ENCODE measurements around the gene ENKUR.
A peak's percentile ranks its signal among the peaks of the same experiment; 100 is the strongest.

Gene ENKUR

DNA sequence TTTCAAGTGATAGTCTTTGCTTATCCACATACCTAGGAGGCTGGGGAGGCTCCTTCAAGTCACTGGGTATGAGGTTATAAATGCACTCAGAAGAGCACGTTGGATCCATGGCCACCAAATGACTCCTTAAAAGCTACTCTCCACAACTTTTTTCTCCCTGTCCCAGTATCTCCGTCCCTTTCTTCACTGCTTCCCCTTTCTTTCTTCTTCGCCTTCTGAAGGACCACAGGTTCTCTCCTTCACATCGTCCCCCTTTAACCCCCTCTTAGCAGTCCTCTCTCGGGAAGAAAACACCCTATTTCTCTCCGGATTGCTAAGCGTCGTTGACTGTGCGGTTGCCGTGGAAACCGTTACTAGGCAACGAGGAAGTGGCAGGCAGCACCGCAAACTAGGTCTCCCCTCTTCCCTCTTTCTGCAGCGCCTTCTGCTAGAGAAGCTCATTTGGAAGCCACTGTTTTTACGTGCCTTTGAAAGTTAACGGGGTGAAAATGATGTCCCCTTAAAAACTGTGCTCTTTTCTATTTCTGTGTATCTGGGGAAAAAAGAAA, at the start of gene ENKUR:
Gene ENKUR (minus strand): TSS at position 331 of the 548 bp plus-strand sequence. CDS start 222 bp downstream, at position 109.
- DNase-seq (ENCODE audit: low read depth), result peak; percentile 67

GRCh38 chr10:25064401-25064800, 48.4 kb upstream of the ENKUR start:
- no peak for DNase-seq (ENCODE audit: low read depth)

GRCh38 chr10:25063644-25064043, 47.7 kb upstream of the ENKUR start:
- no peak for DNase-seq (ENCODE audit: low read depth)

DNA sequence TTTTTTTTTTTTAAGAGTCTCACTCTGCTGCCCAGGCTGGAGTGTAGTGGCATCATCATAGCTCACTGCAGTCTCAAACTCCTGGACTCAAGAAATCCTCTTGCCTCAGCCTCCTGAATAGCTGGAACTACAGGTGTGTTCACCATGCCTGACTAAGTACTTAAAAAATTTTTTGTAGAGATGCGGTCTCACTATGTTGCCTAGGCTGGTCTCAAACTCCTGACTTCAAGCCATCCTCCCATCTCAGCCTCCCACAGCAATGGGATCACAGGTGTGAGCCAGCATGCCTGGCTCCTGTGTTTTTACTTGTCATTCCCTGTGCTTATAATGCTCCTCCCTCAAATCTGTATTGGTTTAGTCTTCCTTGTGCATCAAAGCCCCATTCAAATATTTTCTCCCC, 47.2 kb upstream of the ENKUR start:
- no peak for DNase-seq (ENCODE audit: low read depth)

GRCh38 chr10:25061711-25062449, 45.9 kb upstream of the ENKUR start:
- DNase-seq (ENCODE audit: low read depth), result no peak

DNA sequence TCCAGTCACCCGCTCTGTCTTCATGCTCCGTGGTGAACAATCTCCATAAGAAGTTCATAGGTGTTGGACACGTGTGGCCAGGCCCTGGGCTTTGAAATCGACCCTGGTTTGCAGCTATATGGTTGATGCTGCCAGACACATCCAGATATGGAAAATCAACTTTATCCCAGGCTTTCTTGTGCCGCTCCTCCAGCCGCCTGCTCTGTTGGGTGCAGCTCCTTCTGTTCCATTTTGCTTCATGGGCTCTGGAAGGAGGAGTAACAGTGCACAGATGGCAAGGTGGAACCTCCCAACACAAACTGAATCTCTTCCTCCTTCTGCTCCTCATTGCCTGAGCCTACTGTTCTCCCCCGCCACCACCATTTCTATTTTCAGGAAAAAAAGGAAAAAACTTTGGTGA, 45.2 kb upstream of the ENKUR start:
- DNase-seq (ENCODE audit: low read depth), result no peak

GRCh38 chr10:25059990-25060389, 44.0 kb upstream of the ENKUR start:
- DNase-seq (ENCODE audit: low read depth), result peak; percentile 41

- DNase-seq (ENCODE audit: low read depth), result no peak
Measured at GRCh38 chr10:25057886-25058285, 41.9 kb upstream of the ENKUR start.

DNA sequence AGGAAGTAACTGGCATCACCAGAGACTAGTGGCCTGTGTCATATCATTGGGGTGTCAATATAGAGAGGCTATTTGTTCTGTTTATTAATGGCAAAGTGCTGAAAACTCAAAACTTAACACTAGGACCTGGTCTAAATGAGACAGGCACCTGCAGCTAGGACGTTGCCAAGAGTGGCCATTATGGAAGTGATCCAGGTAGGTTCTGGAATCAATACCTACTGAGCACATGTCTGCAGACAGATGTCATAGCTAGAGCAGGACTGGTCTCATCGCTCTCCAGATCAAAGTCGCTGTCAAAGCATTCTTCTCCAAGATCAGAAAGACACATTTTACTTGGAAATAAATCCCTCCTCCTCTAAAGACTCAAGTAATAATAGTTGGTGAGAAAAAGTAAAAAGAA, 40.8 kb upstream of the ENKUR start:
- DNase-seq (ENCODE audit: low read depth), result no peak

DNA sequence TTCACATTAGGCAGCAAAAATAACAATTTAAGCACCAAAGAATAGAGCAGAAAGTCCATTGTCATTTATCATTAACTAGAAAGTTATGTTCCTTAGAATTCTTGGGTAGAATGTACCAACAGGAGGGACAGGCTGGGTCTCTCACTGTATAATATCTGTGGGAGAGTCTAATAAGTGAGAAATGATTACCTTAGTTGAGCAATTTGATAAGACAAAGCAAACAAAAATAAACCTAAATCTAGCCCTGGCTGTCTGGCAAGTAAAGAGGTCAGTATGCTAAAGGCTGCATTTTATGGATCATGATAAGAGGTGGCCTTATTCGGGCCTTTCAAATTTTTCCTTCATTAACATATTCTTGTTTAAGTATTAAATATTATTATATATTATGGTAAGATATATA, 36.1 kb upstream of the ENKUR start:
- DNase-seq (ENCODE audit: low read depth), result no peak

DNA sequence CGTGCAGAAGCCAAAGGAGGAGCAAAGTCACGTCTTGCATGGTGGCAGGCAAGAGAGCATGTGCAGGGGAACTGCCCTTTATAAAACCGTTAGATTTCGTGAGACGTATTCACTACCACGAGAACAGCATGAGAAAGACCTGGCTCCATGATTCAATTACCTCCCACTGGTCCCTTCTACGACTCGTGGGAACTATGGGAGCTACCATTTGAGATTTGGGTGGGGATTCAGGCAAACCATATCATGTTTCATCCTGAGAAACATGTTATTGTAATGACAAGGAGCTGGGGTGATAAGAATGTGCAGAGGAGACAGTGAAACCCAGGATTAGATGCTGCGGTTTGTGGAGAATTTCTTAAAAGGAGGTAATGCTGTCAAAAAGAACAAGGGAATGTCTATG, 34.4 kb upstream of the ENKUR start:
- DNase-seq (ENCODE audit: low read depth), result no peak

GRCh38 chr10:25049966-25050365, 34.0 kb upstream of the ENKUR start:
- no peak for DNase-seq (ENCODE audit: low read depth)

DNA sequence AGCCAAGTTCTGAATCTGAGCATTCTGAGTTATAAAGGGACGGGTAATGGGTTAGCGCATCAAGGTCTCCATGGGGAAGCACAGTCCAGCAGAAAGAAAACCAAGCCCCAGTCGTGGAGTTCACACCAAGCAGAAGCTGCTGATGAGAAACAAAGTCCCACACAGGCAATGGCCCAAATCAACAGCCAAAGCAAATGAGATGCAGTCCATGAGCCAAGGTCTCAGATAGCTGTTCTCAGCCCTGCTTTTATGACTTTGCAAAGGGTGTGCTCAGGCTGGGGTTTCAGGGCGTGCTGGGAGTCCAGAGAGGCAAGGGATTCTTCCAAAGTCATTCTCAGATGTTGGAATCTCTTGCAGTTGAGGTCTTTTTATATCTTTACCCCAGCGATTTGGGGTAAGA, 32.5 kb upstream of the ENKUR start:
- no peak for DNase-seq (ENCODE audit: low read depth)

DNA sequence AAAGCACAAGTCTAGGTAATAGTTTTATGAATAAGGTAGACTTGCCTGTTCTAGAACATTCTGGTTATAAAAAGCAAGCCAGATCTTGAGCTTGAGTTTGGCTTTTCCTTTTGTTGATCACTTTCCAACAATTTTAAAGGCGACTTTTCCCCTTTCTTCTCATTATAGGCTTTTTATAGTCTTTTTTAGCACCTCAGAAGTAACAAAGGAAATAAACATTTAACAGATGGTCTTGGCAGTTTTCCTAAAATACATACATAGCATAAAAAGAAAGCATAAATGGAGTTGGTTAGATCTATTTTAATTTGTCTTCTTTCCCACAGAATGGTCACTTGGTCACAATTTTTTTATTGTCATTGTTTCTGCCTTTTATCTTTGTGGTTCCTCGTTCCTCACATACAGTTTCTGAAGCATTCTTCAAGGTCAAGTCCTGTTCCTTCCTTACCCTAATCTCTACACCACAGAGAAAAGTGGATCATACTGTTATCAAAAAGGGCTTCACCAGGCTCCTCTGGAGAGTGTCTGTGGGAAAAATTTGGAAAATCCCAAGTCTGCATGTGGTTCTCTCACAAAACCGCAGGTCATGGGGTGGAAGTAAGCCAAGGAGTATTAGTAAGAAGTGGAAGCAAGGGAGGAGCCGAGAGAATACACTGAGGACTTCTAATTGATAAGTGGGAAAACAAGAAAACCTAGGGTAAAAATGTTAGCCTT, 31.8 kb upstream of the ENKUR start:
- peak; percentile 48 for DNase-seq (ENCODE audit: low read depth)

DNA sequence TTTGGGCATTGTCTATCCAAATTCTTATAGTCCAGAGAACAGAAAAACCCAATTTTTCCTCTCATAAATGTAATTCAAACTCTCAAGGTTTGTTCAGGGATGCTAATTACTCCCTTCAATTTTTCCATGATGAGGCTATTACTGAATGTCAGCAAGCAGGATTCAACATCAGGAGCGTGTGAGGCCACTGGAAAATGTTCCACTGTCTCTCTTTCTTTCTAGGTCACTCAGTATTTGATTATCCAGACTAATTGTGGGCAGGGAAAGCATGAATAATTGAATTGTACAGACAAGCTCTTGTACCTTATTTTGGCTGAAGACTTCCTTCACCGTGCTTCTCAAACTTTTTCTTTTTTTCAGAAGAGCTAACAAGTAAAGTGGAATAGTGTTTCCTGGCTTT, 31.1 kb upstream of the ENKUR start:
- DNase-seq (ENCODE audit: low read depth), result no peak

DNA sequence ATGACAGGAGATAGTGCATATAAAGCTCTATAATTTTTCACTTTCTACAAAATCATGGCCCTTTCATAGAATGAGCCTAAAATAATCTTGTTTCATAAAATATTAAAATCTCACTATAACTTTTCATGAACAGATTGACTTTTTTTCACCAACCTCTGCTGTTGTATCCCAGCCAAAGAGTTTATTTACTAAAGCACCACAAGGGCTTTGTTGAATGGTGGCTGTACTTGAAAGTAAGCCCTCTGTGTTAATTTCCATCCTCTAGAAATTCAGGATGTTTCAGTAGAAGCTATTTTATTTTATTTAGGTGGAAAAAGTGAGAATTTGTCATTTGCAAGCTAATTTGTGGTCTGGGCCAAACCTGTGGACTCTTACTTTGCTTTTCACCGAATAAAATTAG, 30.7 kb upstream of the ENKUR start:
- no peak for DNase-seq (ENCODE audit: low read depth)

DNA sequence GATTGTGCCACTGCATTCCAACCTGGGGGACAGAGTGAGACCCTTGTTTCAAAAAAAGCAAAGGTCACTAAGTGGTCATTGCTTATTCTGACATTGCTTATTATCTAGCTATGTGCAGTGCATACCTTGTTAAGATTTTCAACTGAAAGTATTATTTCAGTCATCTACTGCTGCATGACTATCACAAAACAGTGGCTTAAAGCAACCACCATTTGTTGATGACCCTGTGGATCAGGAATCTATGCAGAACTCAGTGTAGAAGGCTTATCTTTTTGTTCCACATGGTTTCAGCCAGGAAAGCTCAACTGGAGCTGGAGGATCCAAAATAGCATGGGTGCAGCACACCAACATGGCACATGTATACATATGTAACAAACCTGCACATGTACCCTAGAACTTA, 23.6 kb upstream of the ENKUR start:
- no peak for DNase-seq (ENCODE audit: low read depth)

- no peak for DNase-seq (ENCODE audit: low read depth)
Measured at GRCh38 chr10:25038325-25038724, 22.4 kb upstream of the ENKUR start.

- DNase-seq (ENCODE audit: low read depth), result no peak
Measured at GRCh38 chr10:25036381-25036780, 20.4 kb upstream of the ENKUR start.

GRCh38 chr10:25029519-25029918, 13.6 kb upstream of the ENKUR start:
- no peak for DNase-seq (ENCODE audit: low read depth)

GRCh38 chr10:25028711-25029110, 12.8 kb upstream of the ENKUR start:
- DNase-seq (ENCODE audit: low read depth), result no peak

DNA sequence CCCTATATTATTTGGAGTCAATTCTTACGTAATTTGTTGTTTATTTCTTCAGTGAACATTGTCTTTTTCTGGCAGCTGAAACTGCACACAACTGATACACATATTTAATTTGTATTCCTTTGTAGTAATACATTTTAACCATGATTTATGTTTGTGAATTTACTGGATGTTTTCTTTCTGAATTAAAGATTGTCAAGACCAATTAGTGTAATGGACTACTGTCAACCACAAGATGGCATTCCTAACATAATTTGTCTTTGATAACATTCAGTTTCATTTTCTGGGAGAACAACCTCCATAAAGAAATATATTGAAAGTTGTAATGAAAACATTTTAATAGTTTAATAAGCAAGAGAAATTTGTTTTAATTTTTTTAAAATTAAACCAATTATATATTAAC, 10.5 kb upstream of the ENKUR start:
- DNase-seq (ENCODE audit: low read depth), result no peak

GRCh38 chr10:25024528-25024927, 8.6 kb upstream of the ENKUR start:
- DNase-seq (ENCODE audit: low read depth), result no peak

DNA sequence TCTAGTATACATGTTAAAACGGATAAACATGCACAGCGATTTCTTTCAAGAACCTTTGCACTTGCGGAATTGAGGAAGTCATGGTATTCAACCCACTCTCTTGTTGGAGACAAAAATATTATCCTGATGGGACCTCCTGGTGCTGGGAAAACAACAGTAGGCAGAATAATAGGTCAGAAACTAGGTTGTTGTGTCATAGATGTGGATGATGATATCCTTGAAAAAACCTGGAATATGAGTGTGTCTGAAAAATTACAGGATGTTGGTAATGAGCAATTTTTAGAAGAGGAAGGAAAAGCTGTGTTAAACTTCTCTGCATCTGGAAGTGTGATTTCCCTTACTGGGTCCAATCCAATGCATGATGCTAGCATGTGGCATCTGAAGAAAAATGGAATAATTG, 7.3 kb upstream of the ENKUR start:
- no peak for DNase-seq (ENCODE audit: low read depth)

Data from HS-5 (cell line).